Mesenchymal stem cell (in vitro differentiated cells and primary cell): Measurements from ENCODE around the gene PRR22.

Experiments
- DNase-seq: peaks from one replicate; pipeline ENCODE4 v3.0.0-alpha.2; 2013
- H2AFZ ChIP-seq: one replicate; pipeline ENCODE4 v1.6.1; 2013; ENCODE audit warnings: low read depth, mild to moderate bottlenecking, control low read depth, inconsistent platforms, low read length, moderate library complexity
- H2AK5ac ChIP-seq: 2 replicates; pipeline ENCODE4 v1.6.1; 2013; ENCODE audit warnings: low read length, moderate library complexity, mild to moderate bottlenecking, inconsistent platforms; ENCODE audit not compliant: severe bottlenecking
- H2BK120ac ChIP-seq: one replicate; pipeline ENCODE4 v1.6.1; 2013; ENCODE audit warnings: low read depth, mild to moderate bottlenecking, inconsistent platforms, low read length, moderate library complexity
- H2BK12ac ChIP-seq, 2 experiments: one replicate each; pipeline ENCODE4 v1.6.1; 2013; ENCODE audit warnings: inconsistent platforms in 2 of 2, low read length in 2 of 2, mild to moderate bottlenecking in 2 of 2, moderate library complexity in 2 of 2, control low read depth in 1 of 2
- H2BK15ac ChIP-seq: one replicate; pipeline ENCODE4 v1.6.1; 2013; ENCODE audit warnings: mild to moderate bottlenecking, low read depth, inconsistent platforms; ENCODE audit not compliant: poor library complexity, severe bottlenecking
- H2BK5ac ChIP-seq: 2 replicates; pipeline ENCODE4 v1.6.1; 2013; ENCODE audit warnings: low read depth, mild to moderate bottlenecking, low read length, control low read depth, inconsistent platforms; ENCODE audit not compliant: poor library complexity, severe bottlenecking
- H3K14ac ChIP-seq, 2 experiments: one replicate each; pipeline ENCODE4 v1.6.1; 2013; ENCODE audit warnings: inconsistent platforms in 2 of 2, low read length in 2 of 2, control low read depth in 1 of 2, mild to moderate bottlenecking in 1 of 2, moderate library complexity in 1 of 2
- H3K18ac ChIP-seq, 2 experiments: one replicate each; pipeline ENCODE4 v1.6.1; 2013; ENCODE audit warnings: inconsistent platforms in 2 of 2, low read length in 2 of 2, control low read depth in 1 of 2, low read depth in 1 of 2, mild to moderate bottlenecking in 1 of 2
- H3K23ac ChIP-seq, 2 experiments: one replicate each; pipeline ENCODE4 v1.6.1; 2013; ENCODE audit warnings: inconsistent platforms in 2 of 2, low read length in 2 of 2, mild to moderate bottlenecking in 2 of 2, moderate library complexity in 2 of 2, control low read depth in 1 of 2
- H3K27ac ChIP-seq: 2 replicates; pipeline ENCODE4 v1.5.1; 2013; ENCODE audit warnings: mild to moderate bottlenecking, moderate library complexity, low read length, control low read depth, inconsistent platforms; ENCODE audit not compliant: poor library complexity, severe bottlenecking
- H3K27me3 ChIP-seq, 2 experiments: 2 replicates each; pipeline versions ENCODE4 v1.6.1 to v1.7.0; 2013; ENCODE audit warnings: low read length in 2 of 2, mild to moderate bottlenecking in 2 of 2, moderate library complexity in 2 of 2, control low read depth in 1 of 2, inconsistent platforms in 1 of 2; ENCODE audit not compliant: control insufficient read depth in 1 of 2, insufficient read depth in 1 of 2
- H3K36me3 ChIP-seq, 2 experiments: 2 replicates each; pipeline versions ENCODE4 v1.6.1 to v1.7.0; 2013; ENCODE audit warnings: low read length in 2 of 2, control low read depth in 1 of 2, inconsistent platforms in 1 of 2, low read depth in 1 of 2, mild to moderate bottlenecking in 1 of 2; ENCODE audit not compliant: insufficient read depth in 2 of 2, control insufficient read depth in 1 of 2
- H3K4ac ChIP-seq, 2 experiments: one replicate each; pipeline ENCODE4 v1.6.1; 2013; ENCODE audit warnings: inconsistent platforms in 2 of 2, low read length in 2 of 2, mild to moderate bottlenecking in 2 of 2, moderate library complexity in 2 of 2, control low read depth in 1 of 2, low read depth in 1 of 2
- H3K4me1 ChIP-seq: 2 replicates; pipeline ENCODE4 v1.6.1; 2013; ENCODE audit warnings: low read depth, low read length, control low read depth; ENCODE audit not compliant: control insufficient read depth, insufficient read depth
- H3K4me2 ChIP-seq: 2 replicates; pipeline ENCODE4 v1.6.1; 2013; ENCODE audit warnings: low read length, mild to moderate bottlenecking, inconsistent platforms; ENCODE audit not compliant: poor library complexity, severe bottlenecking
- H3K4me3 ChIP-seq, 2 experiments: 2 replicates each; pipeline versions ENCODE4 v1.5.1 to v1.7.0; 2013; ENCODE audit warnings: low read length in 2 of 2, mild to moderate bottlenecking in 2 of 2, control low read depth in 1 of 2, low read depth in 1 of 2; ENCODE audit not compliant: insufficient read depth in 1 of 2
- H3K79me1 ChIP-seq: replicated peaks from 2 replicates; pipeline ENCODE4 v1.6.1; 2013; ENCODE audit warnings: mild to moderate bottlenecking, control low read depth, low read length, inconsistent platforms; ENCODE audit not compliant: poor library complexity, severe bottlenecking
- H3K9ac ChIP-seq: 2 replicates; pipeline ENCODE4 v1.7.0; 2013; ENCODE audit warnings: mild to moderate bottlenecking, low read length, moderate library complexity
- H3K9me3 ChIP-seq: 2 replicates; pipeline ENCODE4 v1.7.0; 2013; ENCODE audit warnings: mild to moderate bottlenecking, low read length; ENCODE audit not compliant: control insufficient read depth
- H4K8ac ChIP-seq: one replicate; pipeline ENCODE4 v1.6.1; 2013; ENCODE audit warnings: inconsistent platforms, mild to moderate bottlenecking, low read length, moderate library complexity
- H4K91ac ChIP-seq: one replicate; pipeline ENCODE4 v1.6.1; 2013; ENCODE audit warnings: mild to moderate bottlenecking, low read length, inconsistent platforms
- WGBS: methylation state at CpG from one replicate; pipeline ENCODE4 v1.1.7; 2013; ENCODE audit warnings: mixed read lengths; 5-methylcytosine and 5-hydroxymethylcytosine counted together

PRR22 gene

DNA sequence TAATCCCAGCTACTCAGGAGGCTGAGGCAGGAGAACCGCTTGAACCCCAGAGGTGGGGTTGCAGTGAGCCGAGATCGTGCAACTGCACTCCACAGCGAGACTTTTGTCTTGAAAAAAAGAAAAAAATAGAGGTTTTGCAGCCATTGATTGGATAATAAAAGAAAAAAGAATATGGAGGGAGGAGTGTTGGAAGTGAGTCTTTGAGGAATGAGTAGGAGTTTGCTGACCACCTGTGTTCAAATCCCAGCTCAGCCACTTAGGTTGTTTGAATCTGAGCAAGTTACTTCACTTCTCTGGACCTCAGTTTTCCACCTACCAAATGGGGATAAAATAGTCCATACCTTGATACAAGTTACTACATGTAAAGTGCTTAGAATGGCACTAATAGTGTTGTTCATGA is 26.6 kb upstream of the PRR22 start:
- Histone ChIP-seq H3K23ac (no peak overlapping the region), H3K27me3 (peaks cover 25 to 30% of the 10 kb centered on the region in 2 experiments), H2BK12ac (no peak overlapping the region), H3K27ac (no peak overlapping the region), H2BK5ac (no peak overlapping the region), H3K9ac (no peak overlapping the region), H3K4me1 (no peaks in the 10 kb centered on the region), H3K18ac (no peak overlapping the region), H3K4me2 (no peak overlapping the region), H3K14ac (no peak overlapping the region), H3K36me3 (no peaks in the 10 kb centered on the region), H2BK15ac (no peak overlapping the region), H2AFZ (no peak overlapping the region), H4K8ac (no peak overlapping the region), H3K4ac (no peak overlapping the region), H3K4me3 (no peak overlapping the region), H4K91ac (no peak overlapping the region), H2BK120ac (no peak overlapping the region), H3K79me1 (no peaks in the 10 kb centered on the region), H2AK5ac (no peak overlapping the region), H3K9me3 (no peaks in the 10 kb centered on the region)
- 92% methylated on average over 4 of the region's 4 CpGs for WGBS
- no peak for DNase-seq

DNA sequence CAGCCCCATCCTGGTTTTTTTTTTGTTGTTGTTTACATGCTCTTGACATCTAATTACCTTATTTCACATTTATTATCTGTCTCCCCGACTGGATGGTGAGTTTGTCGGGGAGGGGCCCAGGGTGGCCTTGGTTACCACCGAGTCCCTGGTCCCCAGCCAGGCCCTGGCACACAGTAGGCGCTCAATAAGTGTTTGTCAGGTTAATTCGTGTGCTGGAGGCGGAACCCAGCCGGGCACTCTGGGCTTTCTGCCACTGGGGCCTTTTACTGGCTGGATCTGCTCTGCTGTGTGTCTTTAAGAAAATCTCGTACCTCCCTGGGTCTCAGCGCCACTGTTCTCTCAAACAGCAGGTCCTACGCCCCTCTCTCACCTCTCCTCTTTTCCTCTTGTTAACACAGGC is 24.9 kb upstream of the PRR22 start:
- no peak for DNase-seq
- no peak overlapping the region for H3K4ac ChIP-seq

GRCh38 chr19:5809053-5809452 is 24.5 kb upstream of the PRR22 start:
- Histone ChIP-seq H3K79me1 (no peaks in the 10 kb centered on the region), H3K27me3 (peaks cover 33% of the 10 kb centered on the region in 2 experiments), H3K27ac (no peak overlapping the region), H2BK120ac (no peak overlapping the region), H3K4ac (no peak overlapping the region), H3K9me3 (no peaks in the 10 kb centered on the region), H3K4me2 (no peak overlapping the region), H2AFZ (no peak overlapping the region), H2BK15ac (no peak overlapping the region), H4K91ac (no peak overlapping the region), H3K36me3 (no peaks in the 10 kb centered on the region), H3K23ac (no peak overlapping the region), H3K9ac (no peak overlapping the region), H3K4me3 (no peak overlapping the region), H3K18ac (no peak overlapping the region), H2BK12ac (no peak overlapping the region), H3K4me1 (peaks cover 11% of the 10 kb centered on the region), H2BK5ac (no peak overlapping the region), H3K14ac (no peak overlapping the region), H4K8ac (no peak overlapping the region), H2AK5ac (no peak overlapping the region)
- 90% methylated on average over 9 of the region's 9 CpGs for WGBS
- DNase-seq = no peak

More for the DNA sequence above, 24.9 kb upstream of the PRR22 start:
- H3K27me3 ChIP-seq = peaks cover 29 to 33% of the 10 kb centered on the region in 2 experiments
- no peak overlapping the region for H4K8ac ChIP-seq
- no peak overlapping the region for H3K14ac ChIP-seq
- no peak overlapping the region for H2BK12ac ChIP-seq
- no peak overlapping the region for H3K23ac ChIP-seq
- H3K36me3 ChIP-seq = no peaks in the 10 kb centered on the region
- no peaks in the 10 kb centered on the region for H3K9me3 ChIP-seq
- no peak overlapping the region for H3K4me2 ChIP-seq
- H2AFZ ChIP-seq = no peak overlapping the region
- no peak overlapping the region for H4K91ac ChIP-seq
- no peak overlapping the region for H3K9ac ChIP-seq
- H3K4me3 ChIP-seq = no peak overlapping the region
- H3K4me1 ChIP-seq = peaks cover 7% of the 10 kb centered on the region
- no peak overlapping the region for H2AK5ac ChIP-seq
- no peak overlapping the region for H3K27ac ChIP-seq
- H3K18ac ChIP-seq = no peak overlapping the region
- H3K79me1 ChIP-seq = no peaks in the 10 kb centered on the region
- H2BK15ac ChIP-seq = peak overlapping the region; percentile 12
- H2BK5ac ChIP-seq = no peak overlapping the region
- WGBS = 72% methylated on average over 9 of the region's 10 CpGs
- H2BK120ac ChIP-seq = peak overlapping the region; percentile 73

DNA sequence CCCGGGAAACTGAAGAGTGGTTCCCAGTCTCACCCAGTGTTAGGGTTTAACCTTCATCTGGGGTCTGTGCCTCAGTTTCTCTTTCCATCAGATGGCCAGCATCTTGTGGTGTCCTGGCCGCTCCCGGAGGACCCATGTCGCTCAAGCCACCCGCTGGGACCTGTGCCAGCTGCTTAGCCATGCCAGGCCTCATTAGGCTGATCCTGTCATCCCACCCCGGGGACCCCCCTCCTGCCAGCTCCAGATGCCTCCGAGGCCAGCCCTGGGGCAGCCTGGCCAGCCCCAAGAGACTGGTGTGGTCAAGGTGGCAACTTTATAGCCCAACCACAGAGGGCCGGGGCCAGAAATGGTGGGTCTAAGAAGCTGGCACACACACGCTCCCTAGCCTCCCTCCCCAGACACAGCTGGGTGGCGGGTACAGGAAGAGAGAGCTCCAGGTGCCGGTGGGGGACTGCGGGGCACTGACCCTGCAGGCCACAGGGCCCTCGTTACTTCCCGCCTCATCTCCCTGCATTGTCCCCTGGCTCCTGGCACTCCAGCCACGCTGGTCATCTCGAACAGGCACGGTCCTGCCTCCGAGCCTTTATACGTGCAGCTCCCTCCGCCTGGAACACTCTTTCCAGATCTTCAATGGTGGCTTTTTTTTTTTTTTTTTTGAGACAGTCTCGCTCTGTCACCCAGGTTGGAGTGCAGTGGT is 23.7 kb upstream of the PRR22 start:
- Histone ChIP-seq H2AFZ (no peak overlapping the region), H3K4me1 (peaks cover 15% of the 10 kb centered on the region), H3K4me2 (no peak overlapping the region), H3K27me3 (peaks cover 33 to 37% of the 10 kb centered on the region in 2 experiments), H3K36me3 (no peaks in the 10 kb centered on the region), H2BK15ac (no peak overlapping the region), H2BK12ac (no peak overlapping the region), H3K23ac (no peak overlapping the region), H4K91ac (peak overlapping the region; percentile 61), H3K18ac (no peak overlapping the region), H3K27ac (no peak overlapping the region), H3K9me3 (no peaks in the 10 kb centered on the region), H4K8ac (no peak overlapping the region), H3K4ac (no peak overlapping the region), H3K79me1 (no peaks in the 10 kb centered on the region), H3K9ac (no peak overlapping the region), H2BK120ac (no peak overlapping the region), H3K14ac (no peak overlapping the region), H2AK5ac (no peak overlapping the region), H2BK5ac (no peak overlapping the region), H3K4me3 (no peak overlapping the region)
- no peak for DNase-seq
- WGBS = 92% methylated on average over 20 of the region's 21 CpGs
